HG03139 (cell line): ENCODE data around the gene POLDIP3.
"Not testable (repeated sequence)": the region's sequence is repeated elsewhere in the genome, so short reads cannot be mapped to it uniquely, and the experiment has no call there.

Experiments used
- ATAC-seq: cut with Tn5 transposase; IDR thresholded peaks from one replicate; pipeline ENCODE4 v1.9.1; 2021; ENCODE audit not compliant: unreplicated experiment

Gene POLDIP3

DNA sequence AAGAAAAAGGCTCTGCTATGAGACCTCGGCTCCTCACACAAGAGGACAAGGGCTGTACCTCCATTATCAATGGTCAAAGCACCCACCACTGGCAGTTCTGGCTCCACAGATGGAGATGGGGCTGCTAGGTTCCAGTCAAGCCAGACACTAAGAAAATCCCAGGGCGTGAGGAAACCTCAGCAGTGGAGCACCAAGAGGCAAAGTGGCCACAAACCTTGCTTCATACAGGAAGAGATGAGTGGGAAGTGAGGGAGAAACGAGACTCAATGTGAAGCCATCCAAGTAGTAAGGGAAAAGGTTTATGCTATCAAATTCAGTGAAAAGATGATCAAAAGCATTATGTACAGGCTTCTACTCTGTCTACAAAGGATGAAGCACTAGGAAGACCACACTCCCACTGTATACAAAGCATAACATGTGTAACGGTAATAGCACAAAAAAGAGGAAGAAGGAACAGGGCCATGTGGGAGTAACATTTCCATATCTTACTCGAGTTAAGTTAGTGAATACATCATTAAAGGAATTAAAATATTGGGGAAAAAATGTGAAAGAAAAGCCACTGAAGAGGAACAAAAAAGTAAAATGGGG lies 27.0 kb downstream of the POLDIP3 start:
- no peak for ATAC-seq

DNA sequence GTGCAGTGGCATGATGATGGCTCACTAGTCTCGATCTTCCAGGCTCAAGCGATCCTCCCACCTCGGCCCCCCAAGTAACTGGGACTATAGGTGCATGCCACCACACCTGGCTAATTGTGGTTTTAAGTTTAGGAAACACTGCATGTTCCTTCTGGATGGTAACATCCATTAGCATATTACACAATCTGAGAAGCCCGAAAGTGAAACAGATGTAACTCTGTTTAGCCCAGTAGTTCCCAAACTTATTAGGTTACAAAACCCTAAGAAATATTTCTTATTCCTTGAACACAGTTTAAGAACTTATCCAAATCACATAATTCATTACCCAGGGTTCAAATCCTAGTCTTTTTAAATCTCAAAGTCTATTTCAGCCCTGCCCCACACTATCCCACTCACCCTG lies 28.3 kb downstream of the POLDIP3 start:
- no peak for ATAC-seq

DNA sequence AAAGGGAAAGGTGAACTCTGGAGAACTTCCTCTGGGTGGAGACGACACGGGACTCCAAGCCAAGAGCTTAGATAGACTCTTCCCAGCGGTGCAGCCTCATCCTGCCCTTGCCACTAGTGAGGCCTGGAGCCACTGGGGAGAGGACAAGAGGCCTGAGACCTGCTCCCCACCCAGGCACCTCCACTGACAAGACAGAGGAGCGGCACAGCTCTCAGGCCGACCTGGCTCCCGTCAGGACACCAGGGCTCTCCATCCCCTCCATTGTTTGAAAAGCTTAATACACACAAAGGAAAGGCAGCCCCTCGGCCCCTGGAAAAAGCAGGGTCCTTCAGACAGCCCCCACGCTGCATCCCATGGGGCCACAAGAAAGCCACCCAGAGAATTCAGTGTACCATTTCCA lies 29.6 kb downstream of the POLDIP3 start:
- ATAC-seq, result no peak

DNA sequence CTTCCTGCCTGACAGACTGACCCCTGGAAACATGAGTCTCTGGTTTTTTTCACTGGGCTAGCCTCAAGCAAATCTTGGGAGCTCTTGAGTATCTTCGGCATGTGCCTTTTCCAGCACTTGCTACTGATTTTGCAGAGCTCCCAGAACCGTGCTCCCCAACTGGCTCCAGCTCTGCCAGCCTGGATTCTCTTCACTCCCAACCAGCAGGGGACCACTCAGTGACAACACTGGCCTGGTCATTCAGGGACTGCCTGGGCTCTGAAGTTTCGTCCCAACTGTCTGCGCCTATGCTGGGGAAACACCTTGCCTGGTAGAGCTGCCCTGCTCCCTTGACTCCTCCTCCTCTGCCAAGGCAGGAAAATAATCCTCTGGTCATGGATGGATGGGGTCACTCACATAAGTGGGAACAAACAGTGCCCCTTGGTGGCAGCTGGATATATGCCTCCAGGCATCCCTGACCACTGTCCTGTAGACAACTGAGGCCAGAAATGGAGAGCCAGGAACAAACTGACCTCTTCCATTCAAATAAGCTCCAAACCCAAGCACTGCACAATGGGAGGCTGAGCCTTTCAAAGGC lies 30.2 kb downstream of the POLDIP3 start:
- no peak for ATAC-seq

DNA sequence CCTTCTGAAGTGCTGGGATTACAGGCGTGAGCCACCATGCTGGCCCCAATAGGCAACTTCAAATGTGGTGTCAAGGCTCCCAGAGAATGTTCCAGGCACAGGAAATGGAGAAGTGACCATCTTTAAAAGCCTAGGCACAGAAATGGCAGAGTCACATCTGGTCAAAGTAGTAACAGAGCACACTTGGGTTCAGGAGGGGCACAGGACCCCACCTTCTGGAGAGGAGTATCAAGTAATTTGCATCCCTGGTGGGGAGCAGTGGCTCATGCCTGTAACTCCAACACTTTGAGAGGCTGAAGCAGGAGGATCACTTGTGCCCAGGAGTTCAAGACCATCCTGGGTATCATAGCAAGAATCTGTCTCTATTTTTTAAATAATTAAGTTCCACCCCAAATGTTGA lies 31.7 kb downstream of the POLDIP3 start:
- ATAC-seq, result no peak

DNA sequence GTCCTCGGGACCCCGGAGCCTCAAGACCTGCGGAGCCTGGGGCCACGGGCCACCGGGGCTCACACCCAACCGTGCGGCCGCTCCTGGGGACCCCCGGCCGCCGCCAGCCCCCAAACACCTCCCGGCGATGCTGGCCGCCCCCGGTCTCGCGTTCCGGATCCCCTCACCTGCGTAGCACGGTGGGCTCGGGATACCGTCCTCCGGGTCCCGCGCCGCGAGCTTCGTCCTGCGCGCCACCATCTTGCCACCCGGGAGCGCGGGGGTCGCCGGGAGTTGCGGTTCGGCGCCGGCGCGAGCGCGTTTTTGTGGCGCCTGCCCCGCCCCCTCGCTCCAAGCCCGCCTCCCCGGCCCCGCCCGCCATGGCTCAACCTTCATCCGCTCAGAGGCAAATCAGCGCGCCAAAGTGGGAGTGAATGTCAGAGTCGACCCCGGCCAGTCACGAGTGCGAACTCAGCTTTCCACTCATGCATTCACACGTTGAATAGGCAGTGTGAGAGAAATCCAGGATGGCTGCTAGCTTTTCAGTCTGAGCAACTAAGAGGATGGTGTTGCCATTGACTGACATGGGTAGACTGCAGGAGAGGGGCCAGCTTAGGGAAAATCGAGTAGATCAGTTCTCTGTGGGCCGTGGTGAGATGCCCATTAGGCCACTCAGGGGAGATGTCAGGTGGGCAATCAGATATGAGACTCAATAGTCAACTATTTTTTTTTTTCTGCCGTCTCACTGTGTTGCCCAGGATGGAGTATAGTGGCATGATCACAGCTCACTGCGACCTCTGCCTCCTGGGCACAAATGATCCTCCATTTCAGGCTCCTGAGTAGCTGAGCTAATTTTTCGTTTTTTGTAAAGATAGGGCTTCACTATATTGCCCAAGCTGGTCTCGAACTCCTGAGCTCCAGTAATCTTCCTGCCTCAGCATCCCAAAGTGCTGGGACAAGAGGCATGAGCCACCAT lies 32.6 kb downstream of the POLDIP3 start:
- peak; percentile 57 for ATAC-seq

DNA sequence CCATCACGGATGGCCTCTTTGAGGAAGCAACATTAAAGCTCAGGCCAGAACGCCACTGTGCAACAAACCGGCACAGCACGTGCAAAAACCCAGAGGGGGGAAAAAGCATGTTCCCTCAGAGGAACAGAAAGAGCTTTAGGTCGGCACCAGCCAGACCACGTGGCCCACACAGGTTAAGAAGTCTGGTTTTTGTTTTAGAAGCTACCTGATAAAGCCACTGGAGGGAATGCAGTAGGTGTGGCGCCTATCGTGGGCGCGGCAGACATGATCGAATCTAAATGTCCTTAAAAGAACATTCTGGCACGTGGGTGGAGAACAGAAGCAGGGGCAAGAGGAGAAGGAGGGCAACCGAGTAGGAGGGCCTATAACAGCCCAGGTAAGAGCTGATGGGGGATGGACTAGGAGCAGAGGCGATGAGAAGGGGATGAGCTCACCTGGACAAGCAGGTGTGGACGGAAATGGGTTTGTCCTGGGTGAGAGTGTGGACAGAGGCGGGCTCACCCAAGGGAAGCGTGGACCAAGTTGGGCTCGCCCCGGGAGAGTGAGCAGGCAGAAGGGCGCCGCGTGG lies 33.4 kb downstream of the POLDIP3 start:
- not testable (repeated sequence) for ATAC-seq

DNA sequence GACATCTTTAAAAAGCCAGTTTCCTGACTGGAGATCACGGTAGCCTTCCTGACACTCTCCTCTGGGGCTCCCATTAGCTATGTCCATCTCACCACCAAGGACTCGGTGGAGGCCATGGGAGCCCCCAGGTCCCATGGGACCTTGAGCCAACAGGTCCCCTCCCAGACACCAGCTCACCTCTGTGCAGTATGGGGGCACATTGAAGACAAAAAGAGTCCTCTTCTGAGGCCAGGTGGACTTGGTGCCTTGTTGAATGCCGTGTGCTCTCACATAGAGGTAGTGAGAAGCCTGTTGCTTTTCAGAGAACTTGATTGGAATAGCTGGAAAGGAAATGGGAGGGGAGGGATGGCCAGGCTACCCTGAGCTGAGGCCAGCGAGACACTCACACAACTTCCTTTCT lies 34.6 kb downstream of the POLDIP3 start:
- ATAC-seq, result not testable (repeated sequence)

DNA sequence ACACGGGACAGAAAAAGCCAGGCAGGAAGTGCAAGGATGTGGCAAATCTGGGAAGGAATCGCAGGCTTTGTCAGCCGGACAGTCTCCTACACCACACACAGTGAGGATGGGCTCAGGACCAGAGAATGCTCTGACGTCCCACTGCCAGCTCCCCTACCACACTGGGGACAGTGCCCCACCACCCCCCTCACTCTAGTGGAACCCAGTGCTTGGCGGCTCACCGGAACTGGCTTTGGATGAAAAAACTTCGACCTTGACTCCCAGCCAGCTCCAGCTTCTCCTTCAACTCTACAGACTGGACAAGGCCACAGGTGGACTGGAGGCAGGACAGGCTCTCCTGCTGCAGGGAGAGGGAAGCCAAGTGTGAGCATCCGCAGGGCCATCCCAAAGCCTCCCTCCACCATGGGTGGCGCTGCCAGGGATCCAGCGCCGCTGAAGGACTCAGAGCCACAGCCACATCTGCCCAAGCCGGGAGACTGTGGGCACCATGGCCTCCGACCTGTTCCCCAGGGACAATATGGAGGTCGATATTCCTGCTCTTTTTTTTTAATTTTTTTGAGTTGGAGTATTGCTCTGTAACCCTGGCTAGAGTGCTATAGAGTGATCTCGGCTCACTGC lies 37.0 kb downstream of the POLDIP3 start:
- no peak for ATAC-seq

DNA sequence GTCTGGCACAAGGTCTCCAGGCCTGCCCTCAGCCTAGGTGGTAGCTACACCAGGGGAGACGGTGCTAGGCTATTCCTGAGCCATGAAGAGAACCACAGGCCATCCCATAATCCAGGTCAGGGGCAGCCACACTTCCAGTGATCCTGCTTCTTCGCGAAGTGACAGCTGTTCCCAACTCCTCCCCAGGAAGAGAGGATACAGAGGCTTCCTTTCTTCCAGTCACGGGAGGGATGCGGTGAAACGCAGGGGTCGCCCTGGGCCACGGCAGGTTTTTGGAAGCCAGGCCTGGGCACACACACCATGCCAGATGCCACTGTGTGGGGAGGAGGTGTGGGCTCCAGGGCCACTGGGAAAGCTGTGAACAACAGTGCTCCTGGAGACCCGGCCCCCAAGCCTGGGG lies 37.5 kb downstream of the POLDIP3 start:
- not testable (repeated sequence) for ATAC-seq

DNA sequence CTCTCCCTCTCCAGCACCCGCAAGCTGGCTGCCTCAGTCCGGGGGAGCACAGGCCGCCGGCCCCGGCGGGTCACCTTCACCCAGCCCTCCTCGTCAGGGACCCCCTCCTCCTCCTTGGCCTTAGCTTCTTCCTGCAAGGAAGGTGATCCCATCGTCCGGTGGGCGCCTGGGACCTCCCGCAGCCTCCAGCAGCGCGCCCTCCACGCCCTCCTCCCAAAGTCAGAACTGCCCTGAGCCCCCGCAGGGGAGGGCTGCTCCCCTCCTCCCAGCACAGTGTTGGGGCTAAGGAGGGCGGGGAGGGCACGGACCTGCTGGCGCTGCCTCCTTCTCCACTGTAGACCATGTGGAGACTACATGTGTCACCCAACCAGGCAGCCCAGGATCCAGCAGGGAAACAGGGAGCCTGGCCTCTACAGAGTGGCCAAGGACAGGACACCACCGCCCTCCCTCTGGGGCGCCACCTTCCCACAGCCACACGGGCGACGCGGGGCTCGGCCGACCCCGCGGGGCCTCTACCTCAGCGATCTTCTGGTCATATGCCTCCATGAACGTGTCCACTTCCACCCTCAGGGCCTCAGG lies 38.6 kb downstream of the POLDIP3 start:
- not testable (repeated sequence) for ATAC-seq

DNA sequence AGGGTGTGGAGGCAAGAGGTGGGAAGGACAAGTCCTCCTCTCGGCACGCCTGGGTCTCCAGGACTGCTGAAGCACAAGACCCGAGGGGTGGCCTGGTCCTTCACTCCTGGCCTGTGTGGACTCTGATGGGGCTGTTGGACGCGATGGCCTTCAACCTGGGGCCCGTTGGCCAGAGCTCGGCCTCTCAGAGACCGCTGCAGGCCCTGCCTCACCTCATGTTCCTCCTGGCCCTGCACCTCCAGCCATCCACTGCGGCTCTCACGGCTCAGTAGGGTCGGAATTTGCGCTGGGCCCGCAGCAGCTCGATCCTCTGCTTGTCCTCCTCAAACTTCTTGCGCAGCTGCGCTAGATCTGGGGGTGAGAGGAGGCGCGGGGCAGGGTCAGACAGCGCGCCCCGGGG lies 40.2 kb downstream of the POLDIP3 start:
- not testable (repeated sequence) for ATAC-seq

DNA sequence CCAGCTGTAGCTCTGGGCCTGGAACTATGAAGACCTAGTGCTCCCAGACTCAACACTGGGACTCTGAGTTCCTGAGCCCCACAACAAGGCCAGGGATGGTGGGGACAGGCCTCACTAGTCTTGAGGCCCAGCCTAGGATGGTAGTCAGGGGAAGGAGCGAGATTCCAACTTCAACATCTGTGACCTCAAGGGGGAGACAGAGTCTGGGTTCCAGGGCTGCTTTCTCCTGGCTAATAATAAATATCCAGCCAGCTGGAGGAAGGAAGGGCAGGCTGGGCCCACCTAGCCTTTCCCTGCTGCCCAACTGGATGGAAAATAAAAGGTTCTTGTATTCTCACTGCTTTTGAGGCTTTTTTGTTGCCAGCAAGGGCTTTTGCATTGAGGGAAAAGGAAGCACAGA lies 40.6 kb downstream of the POLDIP3 start:
- ATAC-seq, result not testable (repeated sequence)

DNA sequence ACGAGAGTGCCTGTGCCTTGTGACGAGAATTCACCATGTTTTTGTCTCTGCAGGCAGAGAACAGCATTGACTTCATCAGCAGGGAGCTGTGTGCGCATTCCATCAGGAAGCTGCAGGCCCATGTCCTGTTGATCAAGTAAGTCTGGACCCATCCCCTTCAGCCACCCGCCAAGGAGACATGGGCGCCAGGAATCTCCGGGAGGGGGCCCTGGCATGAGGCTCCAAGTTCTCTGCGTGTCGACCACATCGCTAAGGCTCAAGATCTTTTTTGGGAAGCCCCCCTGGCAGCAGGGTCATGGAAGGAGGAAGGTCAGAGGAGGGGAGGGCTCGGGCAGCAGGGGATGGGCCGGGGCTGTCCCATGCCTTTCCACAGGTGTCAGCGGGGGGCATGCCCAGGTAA lies 43.6 kb downstream of the POLDIP3 start:
- not testable (repeated sequence) for ATAC-seq

DNA sequence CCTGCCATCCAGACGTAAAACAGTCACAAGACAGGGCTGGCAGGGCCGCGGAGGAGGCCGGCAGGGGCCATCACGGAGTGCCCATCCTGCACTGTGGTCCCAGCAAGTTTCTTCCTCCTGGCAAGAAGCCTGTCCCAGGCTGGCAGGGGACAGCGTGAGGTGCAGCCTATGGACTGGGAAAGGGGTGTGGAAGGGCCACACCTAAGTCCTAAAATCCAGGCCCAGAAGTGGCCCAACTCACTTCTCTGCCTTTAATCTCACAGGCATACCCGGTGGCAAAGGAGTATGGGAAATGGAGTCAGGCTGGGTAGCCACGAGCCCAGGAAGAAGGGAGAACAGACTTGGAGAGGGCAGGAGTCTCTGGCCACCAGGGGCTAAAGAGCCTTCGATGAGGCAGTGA lies 44.1 kb downstream of the POLDIP3 start:
- not testable (repeated sequence) for ATAC-seq

DNA sequence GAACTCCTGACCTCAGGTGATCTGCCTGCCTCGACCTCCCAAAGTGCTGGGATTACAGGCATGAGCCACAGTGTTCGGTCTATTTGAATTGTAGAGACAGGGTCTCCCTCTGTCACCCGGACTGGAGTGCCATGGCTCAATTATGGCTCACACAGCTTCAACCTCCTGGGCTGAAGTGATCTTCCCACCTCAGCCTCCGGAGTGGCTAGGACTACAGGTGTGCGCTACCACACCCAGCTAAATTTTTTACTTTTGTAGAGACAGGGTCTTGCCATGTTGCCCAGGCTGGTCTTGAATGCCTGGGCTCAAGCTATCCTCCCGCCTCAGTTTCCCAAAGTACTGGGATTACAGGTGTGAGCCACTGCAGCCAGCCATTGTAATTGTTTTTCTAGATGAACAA lies 46.7 kb downstream of the POLDIP3 start:
- not testable (repeated sequence) for ATAC-seq

DNA sequence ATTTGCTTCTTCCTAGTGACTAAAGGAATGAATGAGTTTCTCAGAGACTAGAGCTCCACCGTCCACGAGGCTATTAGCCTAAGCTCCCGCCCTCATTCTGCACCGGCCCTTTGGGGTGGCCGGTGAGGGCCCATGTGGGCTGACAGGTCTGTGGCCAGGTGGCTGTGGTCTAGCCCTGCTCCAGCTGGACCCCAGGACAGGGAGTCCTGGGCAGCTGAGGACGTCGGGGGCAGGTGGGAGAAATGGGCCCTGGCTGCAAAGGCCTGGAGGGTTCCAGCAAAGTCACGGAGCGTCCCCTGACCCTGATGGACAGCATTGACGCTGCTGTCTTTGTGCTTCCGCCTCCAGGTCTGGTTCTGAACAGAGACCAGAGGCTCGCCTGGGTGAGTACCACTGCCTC lies 48.7 kb downstream of the POLDIP3 start:
- no peak for ATAC-seq

DNA sequence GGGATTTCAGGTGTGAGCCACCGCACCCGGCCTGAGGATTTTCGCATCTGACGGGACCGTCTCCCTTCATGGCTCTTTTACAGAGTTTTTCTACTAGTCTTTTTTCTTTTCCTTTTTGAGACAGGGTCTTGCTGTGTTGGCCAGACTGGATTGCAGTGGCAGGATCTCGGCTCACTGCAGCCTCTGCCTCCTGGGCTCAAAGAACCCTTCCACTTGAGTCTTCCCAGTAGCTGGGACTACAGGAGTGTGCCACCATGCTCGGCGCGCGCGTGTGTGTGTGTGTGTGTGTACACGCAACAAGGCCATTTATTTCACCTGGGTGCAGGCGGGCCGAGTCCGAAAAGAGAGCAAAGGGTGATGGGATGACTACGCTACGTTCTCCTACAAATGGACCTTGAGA lies 50.0 kb downstream of the POLDIP3 start:
- no peak for ATAC-seq

DNA sequence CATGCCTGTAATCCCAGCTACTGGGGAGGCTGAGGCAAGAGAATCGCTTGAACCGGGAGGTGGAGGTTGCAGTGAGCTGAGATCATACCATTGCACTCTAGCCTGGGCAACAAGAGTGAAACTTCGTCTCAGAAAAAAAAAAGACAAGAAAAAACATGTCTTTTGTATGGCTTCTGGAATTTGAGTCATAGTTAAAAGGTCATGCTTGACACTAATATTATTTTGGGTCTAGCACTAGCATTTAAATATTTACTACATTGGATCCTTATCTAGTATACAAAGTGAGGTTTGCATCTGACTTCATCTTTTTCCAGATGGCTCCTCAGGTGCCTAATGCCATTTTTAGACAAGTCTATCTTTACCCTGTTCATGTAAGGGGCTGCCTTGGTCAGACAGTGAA lies 50.7 kb downstream of the POLDIP3 start:
- ATAC-seq, result not testable (repeated sequence)

DNA sequence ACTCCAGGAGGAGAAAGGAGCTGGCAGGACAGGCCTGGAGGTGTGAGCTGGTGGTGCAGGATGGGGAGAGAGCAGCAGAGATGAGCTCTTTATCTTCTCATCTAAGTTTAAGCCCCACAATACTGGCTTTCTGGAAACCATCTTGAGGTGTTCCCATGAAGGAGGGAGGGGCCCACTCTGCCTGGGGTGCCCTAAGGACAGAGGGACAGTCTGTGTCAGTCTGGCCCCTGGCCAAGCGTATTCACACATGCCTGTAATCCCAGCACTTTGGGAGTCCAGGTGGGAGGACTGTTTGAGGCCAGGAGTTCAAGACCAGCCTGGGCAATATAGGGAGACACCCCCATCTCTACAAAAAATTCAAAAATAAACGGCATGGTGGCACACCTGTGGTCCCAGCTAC lies 52.0 kb downstream of the POLDIP3 start:
- ATAC-seq, result no peak

DNA sequence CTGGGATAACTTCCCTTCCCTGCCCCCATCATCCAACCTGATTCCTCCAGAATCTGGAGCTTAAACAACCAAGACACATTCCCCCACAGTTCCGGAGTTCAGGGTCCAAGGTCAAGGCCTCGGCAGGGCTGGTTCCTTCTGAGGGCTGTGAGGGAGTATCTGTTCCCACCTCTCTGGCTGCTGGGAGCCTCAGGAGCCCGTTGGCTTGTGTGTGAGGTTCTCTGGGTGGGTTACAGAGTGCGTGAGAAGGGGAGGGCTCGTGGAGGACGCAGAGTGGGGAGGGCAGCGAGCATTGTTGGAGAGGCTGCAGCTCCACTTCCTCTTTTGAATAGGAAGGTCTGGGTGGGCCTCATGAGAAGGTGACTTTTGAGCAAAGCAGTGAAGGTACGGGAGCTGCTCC lies 52.4 kb downstream of the POLDIP3 start:
- no peak for ATAC-seq
